ENCODE results near the gene KIR2DL1.
"Not testable (repeated sequence)": the region's sequence is repeated elsewhere in the genome, so short reads cannot be mapped to it uniquely, and the experiment has no call there.

The KIR2DL1 gene

DNA sequence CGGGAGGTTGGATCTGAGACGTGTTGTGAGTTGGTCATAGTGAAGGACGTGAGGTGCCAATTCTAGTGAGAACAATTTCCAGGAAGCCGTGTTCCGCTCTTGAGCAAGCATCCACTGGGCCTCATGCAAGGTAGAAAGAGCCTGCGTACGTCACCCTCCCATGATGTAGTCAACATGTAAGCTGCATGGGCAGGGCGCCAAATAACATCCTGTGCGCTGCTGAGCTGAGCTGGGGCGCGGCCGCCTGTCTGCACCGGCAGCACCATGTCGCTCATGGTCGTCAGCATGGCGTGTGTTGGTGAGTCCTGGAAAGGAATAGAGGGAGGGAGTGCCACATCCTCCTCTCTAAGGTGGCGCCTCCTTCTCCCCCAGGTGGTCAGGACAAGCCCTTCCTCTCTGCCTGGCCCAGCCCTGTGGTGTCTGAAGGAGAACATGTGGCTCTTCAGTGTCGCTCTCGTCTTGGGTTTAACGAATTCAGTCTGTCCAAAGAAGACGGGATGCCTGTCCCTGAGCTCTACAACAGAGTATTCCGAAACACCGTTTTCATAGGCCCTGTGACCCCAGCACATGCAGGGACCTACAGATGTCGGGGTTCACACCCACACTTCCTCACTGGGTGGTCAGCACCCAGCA lies 16.6 kb downstream of the KIR2DL1 start:
- not testable (repeated sequence) for H2AFZ ChIP-seq (ENCODE audit: low read depth, low read length, severe bottlenecking); H3F3A ChIP-seq (ENCODE audit: insufficient read depth); H3K4me3 ChIP-seq (ENCODE audit: insufficient read depth, low read length, poor library complexity, severe bottlenecking); H3K9me3 ChIP-seq (ENCODE audit: insufficient read depth, low read length); H3K9me2 ChIP-seq (replicated peaks; ENCODE audit: insufficient read depth, low read length); H3K79me2 ChIP-seq (ENCODE audit: insufficient read depth, low read length); H3K27ac ChIP-seq (ENCODE audit: low read depth, low read length); H3K36me3 ChIP-seq (ENCODE audit: low read length); H3K4me2 ChIP-seq (ENCODE audit: low read depth, low read length, poor library complexity, severe bottlenecking); H3K27me3 ChIP-seq (ENCODE audit: low read length); H3K9ac ChIP-seq (ENCODE audit: low read length); H4K20me1 ChIP-seq (ENCODE audit: low read depth, low read length)

DNA sequence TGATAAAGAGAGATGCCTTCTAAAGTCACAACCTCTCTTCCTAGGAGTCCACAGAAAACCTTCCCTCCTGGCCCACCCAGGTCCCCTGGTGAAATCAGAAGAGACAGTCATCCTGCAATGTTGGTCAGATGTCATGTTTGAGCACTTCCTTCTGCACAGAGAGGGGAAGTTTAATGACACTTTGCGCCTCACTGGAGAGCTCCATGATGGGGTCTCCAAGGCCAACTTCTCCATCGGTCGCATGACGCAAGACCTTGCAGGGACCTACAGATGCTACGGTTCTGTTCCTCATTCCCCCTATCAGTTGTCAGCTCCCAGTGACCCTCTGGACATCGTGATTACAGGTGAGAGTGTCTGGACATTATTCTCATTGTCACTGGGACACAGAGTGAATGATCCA lies 18.6 kb downstream of the KIR2DL1 start:
- H3K4me3 ChIP-seq (ENCODE audit: insufficient read depth, low read length, poor library complexity, severe bottlenecking); H3K9me2 ChIP-seq (replicated peaks; ENCODE audit: insufficient read depth, low read length); H3F3A ChIP-seq (ENCODE audit: insufficient read depth); H3K36me3 ChIP-seq (ENCODE audit: low read length); H3K79me2 ChIP-seq (ENCODE audit: insufficient read depth, low read length); H3K27me3 ChIP-seq (ENCODE audit: low read length); H3K9me3 ChIP-seq (ENCODE audit: insufficient read depth, low read length); H3K9ac ChIP-seq (ENCODE audit: low read length); H3K4me2 ChIP-seq (ENCODE audit: low read depth, low read length, poor library complexity, severe bottlenecking); H2AFZ ChIP-seq (ENCODE audit: low read depth, low read length, severe bottlenecking); H4K20me1 ChIP-seq (ENCODE audit: low read depth, low read length); H3K27ac ChIP-seq (ENCODE audit: low read depth, low read length): not testable (repeated sequence)

DNA sequence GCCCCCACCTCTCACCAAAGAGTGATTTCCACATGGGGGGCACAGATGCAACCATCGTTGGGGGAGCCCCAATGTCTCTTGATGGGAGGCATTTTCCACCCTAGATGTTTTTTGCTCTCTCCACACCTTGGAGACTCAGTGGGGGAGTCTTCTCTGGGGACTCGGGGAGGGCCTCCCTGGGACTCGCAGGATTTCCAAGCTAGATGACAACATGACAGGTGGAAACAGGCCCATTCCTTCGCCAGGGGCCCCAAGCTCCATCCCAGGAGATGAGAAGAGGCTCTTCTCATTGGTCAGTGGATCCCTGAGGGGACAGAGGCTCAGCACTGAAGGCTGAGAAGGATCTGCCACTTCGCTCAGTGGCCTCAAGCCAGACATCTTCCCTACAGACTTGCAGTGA lies 21.1 kb downstream of the KIR2DL1 start:
- no peak overlapping the region for H3K4me2 ChIP-seq (ENCODE audit: low read depth, low read length, poor library complexity, severe bottlenecking)
- H3K27ac ChIP-seq (ENCODE audit: low read depth, low read length): no peak overlapping the region
- no peaks in the 10 kb centered on the region for H3K9me3 ChIP-seq (ENCODE audit: insufficient read depth, low read length)
- no peaks in the 10 kb centered on the region for H3K9me2 ChIP-seq (replicated peaks; ENCODE audit: insufficient read depth, low read length)
- no peak overlapping the region for H3K9ac ChIP-seq (ENCODE audit: low read length)
- H3K27me3 ChIP-seq (ENCODE audit: low read length): no peaks in the 10 kb centered on the region
- no peak overlapping the region for H2AFZ ChIP-seq (ENCODE audit: low read depth, low read length, severe bottlenecking)
- TF ChIP-seq EZH2phosphoT487 (conservative IDR thresholded peaks at IDR 0.05; ENCODE audit: low read length): no peak
- TF ChIP-seq, protein P1, sequence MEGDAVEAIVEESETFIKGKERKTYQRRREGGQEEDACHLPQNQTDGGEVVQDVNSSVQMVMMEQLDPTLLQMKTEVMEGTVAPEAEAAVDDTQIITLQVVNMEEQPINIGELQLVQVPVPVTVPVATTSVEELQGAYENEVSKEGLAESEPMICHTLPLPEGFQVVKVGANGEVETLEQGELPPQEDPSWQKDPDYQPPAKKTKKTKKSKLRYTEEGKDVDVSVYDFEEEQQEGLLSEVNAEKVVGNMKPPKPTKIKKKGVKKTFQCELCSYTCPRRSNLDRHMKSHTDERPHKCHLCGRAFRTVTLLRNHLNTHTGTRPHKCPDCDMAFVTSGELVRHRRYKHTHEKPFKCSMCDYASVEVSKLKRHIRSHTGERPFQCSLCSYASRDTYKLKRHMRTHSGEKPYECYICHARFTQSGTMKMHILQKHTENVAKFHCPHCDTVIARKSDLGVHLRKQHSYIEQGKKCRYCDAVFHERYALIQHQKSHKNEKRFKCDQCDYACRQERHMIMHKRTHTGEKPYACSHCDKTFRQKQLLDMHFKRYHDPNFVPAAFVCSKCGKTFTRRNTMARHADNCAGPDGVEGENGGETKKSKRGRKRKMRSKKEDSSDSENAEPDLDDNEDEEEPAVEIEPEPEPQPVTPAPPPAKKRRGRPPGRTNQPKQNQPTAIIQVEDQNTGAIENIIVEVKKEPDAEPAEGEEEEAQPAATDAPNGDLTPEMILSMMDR (IDR thresholded peaks at IDR 0.05; ENCODE audit: insufficient read depth, low read length, poor library complexity, severe bottlenecking): no peak
- H3K36me3 ChIP-seq (ENCODE audit: low read length): no peaks in the 10 kb centered on the region
- H4K20me1 ChIP-seq (ENCODE audit: low read depth, low read length): no peaks in the 10 kb centered on the region
- H3K4me3 ChIP-seq (ENCODE audit: insufficient read depth, low read length, poor library complexity, severe bottlenecking): no peak overlapping the region
- no peaks in the 10 kb centered on the region for H3F3A ChIP-seq (ENCODE audit: insufficient read depth)
- no peaks in the 10 kb centered on the region for H3K79me2 ChIP-seq (ENCODE audit: insufficient read depth, low read length)

DNA sequence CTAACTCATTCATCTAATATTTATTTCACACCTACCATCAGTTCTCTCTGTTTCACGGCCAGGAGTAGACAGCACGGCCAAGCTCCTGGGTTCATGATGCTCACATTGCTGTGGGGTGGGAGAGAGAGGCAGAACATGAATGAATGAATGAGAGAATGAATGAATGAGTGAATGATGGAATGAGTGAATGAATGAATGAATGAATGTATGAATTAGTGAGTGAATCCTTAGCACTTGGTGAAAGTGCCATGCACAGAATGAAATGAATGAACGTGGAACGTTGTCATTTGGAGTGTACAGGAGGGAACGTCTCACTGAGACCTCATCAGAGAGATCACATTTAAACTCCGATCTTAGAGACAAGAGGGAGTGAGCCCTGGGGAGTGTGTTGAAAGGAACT lies 21.9 kb downstream of the KIR2DL1 start:
- H3K4me3 ChIP-seq (ENCODE audit: insufficient read depth, low read length, poor library complexity, severe bottlenecking): no peak overlapping the region
- H2AFZ ChIP-seq (ENCODE audit: low read depth, low read length, severe bottlenecking): no peak overlapping the region
- H3F3A ChIP-seq (ENCODE audit: insufficient read depth): no peaks in the 10 kb centered on the region
- no peaks in the 10 kb centered on the region for H4K20me1 ChIP-seq (ENCODE audit: low read depth, low read length)
- H3K36me3 ChIP-seq (ENCODE audit: low read length): no peaks in the 10 kb centered on the region
- no peaks in the 10 kb centered on the region for H3K9me3 ChIP-seq (ENCODE audit: insufficient read depth, low read length)
- no peaks in the 10 kb centered on the region for H3K79me2 ChIP-seq (ENCODE audit: insufficient read depth, low read length)
- no peaks in the 10 kb centered on the region for H3K27me3 ChIP-seq (ENCODE audit: low read length)
- H3K9ac ChIP-seq (ENCODE audit: low read length): no peak overlapping the region
- TF ChIP-seq, protein P1 (IDR thresholded peaks at IDR 0.05; ENCODE audit: insufficient read depth, low read length, poor library complexity, severe bottlenecking): no peak
- TF ChIP-seq EZH2phosphoT487 (conservative IDR thresholded peaks at IDR 0.05; ENCODE audit: low read length): no peak
- H3K27ac ChIP-seq (ENCODE audit: low read depth, low read length): no peak overlapping the region
- H3K4me2 ChIP-seq (ENCODE audit: low read depth, low read length, poor library complexity, severe bottlenecking): no peak overlapping the region
- no peaks in the 10 kb centered on the region for H3K9me2 ChIP-seq (replicated peaks; ENCODE audit: insufficient read depth, low read length)
